ENCODE data around the gene ZBED4.

Gene ZBED4

GRCh38 chr22:49863931-49864330 is 10.3 kb downstream of the ZBED4 start:
- DNase-seq (ENCODE audit: low spot score): no peak
- Histone ChIP-seq H3K4me3 (ENCODE audit: low read length in 2 of 2) (no peak overlapping the region), H2BK5ac (ENCODE audit: low read length) (no peak overlapping the region), H3K9ac (ENCODE audit: low read depth, low read length, poor library complexity) (no peak overlapping the region), H3K9me3 (replicated peaks in 1 of 2; ENCODE audit: control insufficient read depth in 2 of 2, insufficient read depth in 1 of 2, low read depth in 1 of 2, low read length in 2 of 2) (peaks cover 16 to 45% of the 10 kb centered on the region in 2 donors), H3K79me1 (ENCODE audit: low read depth, low read length) (peaks cover 19% of the 10 kb centered on the region), H3K4me2 (ENCODE audit: insufficient read depth, low read length, poor library complexity, severe bottlenecking) (no peak overlapping the region), H2AFZ (ENCODE audit: low read length) (no peak overlapping the region), H3K4ac (ENCODE audit: low read length) (no peak overlapping the region), H3K36me3 (replicated peaks in 1 of 2; ENCODE audit: control insufficient read depth in 2 of 2, insufficient read depth in 2 of 2, low read length in 2 of 2) (peaks cover 4 to 29% of the 10 kb centered on the region in 2 donors), H3K27ac (replicated peaks; ENCODE audit: low read length) (no peak overlapping the region), H4K91ac (ENCODE audit: low read depth, low read length, poor library complexity) (no peak overlapping the region), H3K14ac (ENCODE audit: low read length) (no peak overlapping the region), H3K4me1 (ENCODE audit: control insufficient read depth in 2 of 2, insufficient read depth in 1 of 2, low read depth in 1 of 2, low read length in 2 of 2) (no peaks in the 10 kb centered on the region), H2BK120ac (ENCODE audit: low read depth, low read length) (no peak overlapping the region), H2AK5ac (ENCODE audit: low read depth, low read length) (no peak overlapping the region), H3K23ac (ENCODE audit: low read depth, low read length, poor library complexity) (no peak overlapping the region), H3K18ac (ENCODE audit: low read length) (no peak overlapping the region), H3K27me3 (ENCODE audit: control insufficient read depth in 3 of 3, insufficient read depth in 3 of 3, low read depth in 1 of 3, low read length in 3 of 3) (no peaks in the 10 kb centered on the region), H2BK15ac (ENCODE audit: low read length) (no peak overlapping the region), H4K8ac (ENCODE audit: low read depth, low read length) (no peak overlapping the region), H2BK12ac (ENCODE audit: low read length) (no peak overlapping the region)
- WGBS, 2 donors (ENCODE audit: extremely low coverage in 2 of 2, insufficient read length in 2 of 2, insufficient replicate concordance in 1 of 2): no CpG with 5 or more reads among the region's 7 CpGs

GRCh38 chr22:49865156-49865555 is 11.5 kb downstream of the ZBED4 start:
- Histone ChIP-seq H3K18ac (ENCODE audit: low read length) (no peak overlapping the region), H3K14ac (ENCODE audit: low read length) (no peak overlapping the region), H2AK5ac (ENCODE audit: low read depth, low read length) (no peak overlapping the region), H3K4me1 (ENCODE audit: control insufficient read depth in 2 of 2, insufficient read depth in 1 of 2, low read depth in 1 of 2, low read length in 2 of 2) (no peaks in the 10 kb centered on the region), H4K8ac (ENCODE audit: low read depth, low read length) (no peak overlapping the region), H3K4ac (ENCODE audit: low read length) (no peak overlapping the region), H3K27me3 (ENCODE audit: control insufficient read depth in 3 of 3, insufficient read depth in 3 of 3, low read depth in 1 of 3, low read length in 3 of 3) (no peaks in the 10 kb centered on the region), H3K4me3 (ENCODE audit: low read length in 2 of 2) (no peak overlapping the region), H3K36me3 (replicated peaks in 1 of 2; ENCODE audit: control insufficient read depth in 2 of 2, insufficient read depth in 2 of 2, low read length in 2 of 2) (peaks cover 10 to 37% of the 10 kb centered on the region in 2 donors), H2BK5ac (ENCODE audit: low read length) (no peak overlapping the region), H2BK120ac (ENCODE audit: low read depth, low read length) (no peak overlapping the region), H3K27ac (replicated peaks; ENCODE audit: low read length) (no peak overlapping the region), H3K9me3 (replicated peaks in 1 of 2; ENCODE audit: control insufficient read depth in 2 of 2, insufficient read depth in 1 of 2, low read depth in 1 of 2, low read length in 2 of 2) (peaks cover 25 to 58% of the 10 kb centered on the region in 2 donors), H3K79me1 (ENCODE audit: low read depth, low read length) (peaks cover 23% of the 10 kb centered on the region), H4K91ac (ENCODE audit: low read depth, low read length, poor library complexity) (no peak overlapping the region), H2BK15ac (ENCODE audit: low read length) (no peak overlapping the region), H2AFZ (ENCODE audit: low read length) (no peak overlapping the region), H3K9ac (ENCODE audit: low read depth, low read length, poor library complexity) (no peak overlapping the region), H3K23ac (ENCODE audit: low read depth, low read length, poor library complexity) (no peak overlapping the region), H3K4me2 (ENCODE audit: insufficient read depth, low read length, poor library complexity, severe bottlenecking) (no peak overlapping the region), H2BK12ac (ENCODE audit: low read length) (no peak overlapping the region)
- no peak for DNase-seq (ENCODE audit: low spot score)
- no CpG with 5 or more reads among the region's 17 CpGs for WGBS, 2 donors (ENCODE audit: extremely low coverage in 2 of 2, insufficient read length in 2 of 2, insufficient replicate concordance in 1 of 2)

- Histone ChIP-seq H3K79me1 (ENCODE audit: low read depth, low read length) (peaks cover 23% of the 10 kb centered on the region), H3K4ac (ENCODE audit: low read length) (no peak overlapping the region), H3K9ac (ENCODE audit: low read depth, low read length, poor library complexity) (no peak overlapping the region), H2BK15ac (ENCODE audit: low read length) (no peak overlapping the region), H3K23ac (ENCODE audit: low read depth, low read length, poor library complexity) (no peak overlapping the region), H4K91ac (ENCODE audit: low read depth, low read length, poor library complexity) (no peak overlapping the region), H3K4me2 (ENCODE audit: insufficient read depth, low read length, poor library complexity, severe bottlenecking) (no peak overlapping the region), H3K4me1 (ENCODE audit: control insufficient read depth in 2 of 2, insufficient read depth in 1 of 2, low read depth in 1 of 2, low read length in 2 of 2) (no peaks in the 10 kb centered on the region), H3K18ac (ENCODE audit: low read length) (no peak overlapping the region), H3K27me3 (ENCODE audit: control insufficient read depth in 3 of 3, insufficient read depth in 3 of 3, low read depth in 1 of 3, low read length in 3 of 3) (no peaks in the 10 kb centered on the region), H2BK120ac (ENCODE audit: low read depth, low read length) (no peak overlapping the region), H2BK12ac (ENCODE audit: low read length) (no peak overlapping the region), H2AK5ac (ENCODE audit: low read depth, low read length) (no peak overlapping the region), H2BK5ac (ENCODE audit: low read length) (no peak overlapping the region), H2AFZ (ENCODE audit: low read length) (no peak overlapping the region), H3K9me3 (replicated peaks in 1 of 2; ENCODE audit: control insufficient read depth in 2 of 2, insufficient read depth in 1 of 2, low read depth in 1 of 2, low read length in 2 of 2) (peaks cover 25 to 60% of the 10 kb centered on the region in 2 donors), H3K27ac (replicated peaks; ENCODE audit: low read length) (no peak overlapping the region), H4K8ac (ENCODE audit: low read depth, low read length) (no peak overlapping the region), H3K14ac (ENCODE audit: low read length) (no peak overlapping the region), H3K36me3 (replicated peaks in 1 of 2; ENCODE audit: control insufficient read depth in 2 of 2, insufficient read depth in 2 of 2, low read length in 2 of 2) (peaks cover 10 to 37% of the 10 kb centered on the region in 2 donors), H3K4me3 (ENCODE audit: low read length in 2 of 2) (no peak overlapping the region)
- WGBS, 2 donors (ENCODE audit: extremely low coverage in 2 of 2, insufficient read length in 2 of 2, insufficient replicate concordance in 1 of 2): no CpG with 5 or more reads among the region's 2 CpGs
- no peak for DNase-seq (ENCODE audit: low spot score)
These were observed 12.5 kb downstream of the ZBED4 start for GRCh38 chr22:49866134-49866533.

GRCh38 chr22:49866646-49867045 is 13.0 kb downstream of the ZBED4 start:
- Histone ChIP-seq H3K36me3 (replicated peaks in 1 of 2; ENCODE audit: control insufficient read depth in 2 of 2, insufficient read depth in 2 of 2, low read length in 2 of 2) (peaks cover 10 to 37% of the 10 kb centered on the region in 2 donors), H3K4me1 (ENCODE audit: control insufficient read depth in 2 of 2, insufficient read depth in 1 of 2, low read depth in 1 of 2, low read length in 2 of 2) (no peaks in the 10 kb centered on the region), H3K18ac (ENCODE audit: low read length) (no peak overlapping the region), H3K4ac (ENCODE audit: low read length) (no peak overlapping the region), H4K91ac (ENCODE audit: low read depth, low read length, poor library complexity) (no peak overlapping the region), H3K27ac (replicated peaks; ENCODE audit: low read length) (no peak overlapping the region), H2BK12ac (ENCODE audit: low read length) (no peak overlapping the region), H3K4me2 (ENCODE audit: insufficient read depth, low read length, poor library complexity, severe bottlenecking) (no peak overlapping the region), H2BK120ac (ENCODE audit: low read depth, low read length) (no peak overlapping the region), H4K8ac (ENCODE audit: low read depth, low read length) (no peak overlapping the region), H2BK5ac (ENCODE audit: low read length) (no peak overlapping the region), H3K79me1 (ENCODE audit: low read depth, low read length) (peaks cover 18% of the 10 kb centered on the region), H2BK15ac (ENCODE audit: low read length) (no peak overlapping the region), H3K9me3 (replicated peaks in 1 of 2; ENCODE audit: control insufficient read depth in 2 of 2, insufficient read depth in 1 of 2, low read depth in 1 of 2, low read length in 2 of 2) (peaks cover 25 to 64% of the 10 kb centered on the region in 2 donors), H3K27me3 (ENCODE audit: control insufficient read depth in 3 of 3, insufficient read depth in 3 of 3, low read depth in 1 of 3, low read length in 3 of 3) (no peaks in the 10 kb centered on the region), H3K23ac (ENCODE audit: low read depth, low read length, poor library complexity) (no peak overlapping the region), H3K9ac (ENCODE audit: low read depth, low read length, poor library complexity) (no peak overlapping the region), H2AFZ (ENCODE audit: low read length) (no peak overlapping the region), H3K4me3 (ENCODE audit: low read length in 2 of 2) (no peak overlapping the region), H3K14ac (ENCODE audit: low read length) (no peak overlapping the region), H2AK5ac (ENCODE audit: low read depth, low read length) (no peak overlapping the region)
- DNase-seq (ENCODE audit: low spot score): no peak
- WGBS, 2 donors (ENCODE audit: extremely low coverage in 2 of 2, insufficient read length in 2 of 2, insufficient replicate concordance in 1 of 2): no CpG with 5 or more reads among the region's 8 CpGs

All from neuronal stem cell (in vitro differentiated cells).